Type B pancreatic cell (in vitro differentiated cells): ENCODE data around the gene NCCRP1. TPM values are rescaled to one million over a fixed set of nuclear protein-coding genes. Genes with fewer than 3 reads are reported as not detected.
A peak's percentile ranks its signal among the peaks of the same experiment; 100 is the strongest.

Experiments
- DNase-seq: peaks from one replicate; pipeline ENCODE4 v3.0.0; 2021; ENCODE audit warnings: mixed read lengths; ENCODE audit not compliant: unreplicated experiment; ENCODE audit errors: extremely low spot score
- H3K27ac Mint-ChIP-seq: 2 replicates; pipeline ENCODE4 v1.8.0; 2021; ENCODE audit warnings: mild to moderate bottlenecking, mixed read lengths
- H3K27me3 Mint-ChIP-seq: 2 replicates; pipeline ENCODE4 v1.8.0; 2021; ENCODE audit warnings: mixed read lengths
- H3K36me3 Mint-ChIP-seq: 2 replicates; pipeline ENCODE4 v1.8.0; 2021; ENCODE audit warnings: mixed read lengths
- H3K4me1 Mint-ChIP-seq: one replicate; pipeline ENCODE4 v1.8.0; 2021; ENCODE audit warnings: mixed read lengths; ENCODE audit not compliant: unreplicated experiment
- H3K4me3 Mint-ChIP-seq: 2 replicates; pipeline ENCODE4 v1.8.0; 2021; ENCODE audit warnings: mild to moderate bottlenecking, mixed read lengths
- H3K9me3 Mint-ChIP-seq: 2 replicates; pipeline ENCODE4 v1.8.0; 2021; ENCODE audit warnings: mixed read lengths
- total RNA-seq: library from RNA; stranded (reverse); gene quantifications from 2 replicates; pipeline ENCODE4 v1.2.1, GENCODE V29; 2021; ENCODE audit warnings: low replicate concordance
- TF ChIP-seq, protein P1 (sequence below): fragments of 200-600 bp; sonication (generic); conservative IDR thresholded peaks from 2 replicates; pipeline ENCODE4 v1.5.0; 2021; ENCODE audit warnings: antibody characterized with exemption, mild to moderate bottlenecking

Gene NCCRP1
- total RNA-seq, 1 donor from 2014 or later: 19.0 TPM

DNA sequence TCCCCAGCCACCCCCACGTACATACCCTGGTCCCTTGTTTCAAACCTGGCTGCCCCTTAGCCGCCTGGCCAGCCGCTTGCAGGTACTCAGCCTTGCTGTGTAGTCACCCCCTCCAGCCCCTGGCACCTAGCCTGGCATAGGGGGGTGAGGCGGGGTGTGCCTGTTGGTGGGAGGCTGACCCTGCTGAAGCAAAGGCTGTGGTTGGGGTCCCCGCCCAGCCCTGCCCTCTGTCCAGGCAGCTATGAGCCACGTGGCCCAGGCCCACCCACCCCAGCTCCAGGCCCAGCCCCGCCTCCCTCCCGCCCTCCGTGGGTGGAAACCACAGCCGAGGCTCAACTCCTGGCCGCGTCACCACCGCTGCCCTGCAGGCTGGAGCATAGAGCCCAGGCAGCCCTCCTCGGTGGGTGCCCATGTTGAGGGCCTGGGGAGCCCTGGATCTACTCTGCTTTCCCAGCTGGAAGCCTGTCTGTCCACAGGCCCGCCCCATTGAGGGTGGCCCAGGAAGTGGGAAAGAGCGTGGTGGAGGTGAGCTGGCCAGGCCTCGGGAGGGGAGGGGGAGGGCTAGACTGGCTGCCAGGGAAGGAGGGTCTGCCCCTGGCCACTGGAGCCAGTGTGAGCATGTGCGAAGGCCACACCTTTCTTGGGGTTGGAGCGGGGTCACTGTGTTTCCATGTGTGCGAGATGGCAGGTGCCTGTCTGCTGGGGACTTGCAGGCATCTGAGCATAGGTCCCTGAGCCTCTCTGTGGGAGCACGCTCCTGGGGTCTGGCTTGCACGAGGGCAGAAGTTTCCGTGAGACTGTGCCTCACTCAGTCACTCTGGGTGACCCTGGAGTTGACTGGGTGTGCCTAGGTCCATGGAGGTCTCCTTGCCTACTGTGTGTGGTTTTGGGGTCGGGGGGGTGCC lies 40.2 kb upstream of the NCCRP1 start:
- TF ChIP-seq, protein P1, sequence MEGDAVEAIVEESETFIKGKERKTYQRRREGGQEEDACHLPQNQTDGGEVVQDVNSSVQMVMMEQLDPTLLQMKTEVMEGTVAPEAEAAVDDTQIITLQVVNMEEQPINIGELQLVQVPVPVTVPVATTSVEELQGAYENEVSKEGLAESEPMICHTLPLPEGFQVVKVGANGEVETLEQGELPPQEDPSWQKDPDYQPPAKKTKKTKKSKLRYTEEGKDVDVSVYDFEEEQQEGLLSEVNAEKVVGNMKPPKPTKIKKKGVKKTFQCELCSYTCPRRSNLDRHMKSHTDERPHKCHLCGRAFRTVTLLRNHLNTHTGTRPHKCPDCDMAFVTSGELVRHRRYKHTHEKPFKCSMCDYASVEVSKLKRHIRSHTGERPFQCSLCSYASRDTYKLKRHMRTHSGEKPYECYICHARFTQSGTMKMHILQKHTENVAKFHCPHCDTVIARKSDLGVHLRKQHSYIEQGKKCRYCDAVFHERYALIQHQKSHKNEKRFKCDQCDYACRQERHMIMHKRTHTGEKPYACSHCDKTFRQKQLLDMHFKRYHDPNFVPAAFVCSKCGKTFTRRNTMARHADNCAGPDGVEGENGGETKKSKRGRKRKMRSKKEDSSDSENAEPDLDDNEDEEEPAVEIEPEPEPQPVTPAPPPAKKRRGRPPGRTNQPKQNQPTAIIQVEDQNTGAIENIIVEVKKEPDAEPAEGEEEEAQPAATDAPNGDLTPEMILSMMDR: no peak
- peak overlapping the region; percentile 30 for H3K4me3 Mint-ChIP-seq
- H3K27me3 Mint-ChIP-seq: no peaks in the 10 kb centered on the region
- H3K9me3 Mint-ChIP-seq: peaks cover 5% of the 10 kb centered on the region
- no peak for DNase-seq
- peaks cover 12% of the 10 kb centered on the region for H3K36me3 Mint-ChIP-seq
- H3K27ac Mint-ChIP-seq: peak overlapping the region; percentile 88
- H3K4me1 Mint-ChIP-seq: peaks cover 60% of the 10 kb centered on the region

DNA sequence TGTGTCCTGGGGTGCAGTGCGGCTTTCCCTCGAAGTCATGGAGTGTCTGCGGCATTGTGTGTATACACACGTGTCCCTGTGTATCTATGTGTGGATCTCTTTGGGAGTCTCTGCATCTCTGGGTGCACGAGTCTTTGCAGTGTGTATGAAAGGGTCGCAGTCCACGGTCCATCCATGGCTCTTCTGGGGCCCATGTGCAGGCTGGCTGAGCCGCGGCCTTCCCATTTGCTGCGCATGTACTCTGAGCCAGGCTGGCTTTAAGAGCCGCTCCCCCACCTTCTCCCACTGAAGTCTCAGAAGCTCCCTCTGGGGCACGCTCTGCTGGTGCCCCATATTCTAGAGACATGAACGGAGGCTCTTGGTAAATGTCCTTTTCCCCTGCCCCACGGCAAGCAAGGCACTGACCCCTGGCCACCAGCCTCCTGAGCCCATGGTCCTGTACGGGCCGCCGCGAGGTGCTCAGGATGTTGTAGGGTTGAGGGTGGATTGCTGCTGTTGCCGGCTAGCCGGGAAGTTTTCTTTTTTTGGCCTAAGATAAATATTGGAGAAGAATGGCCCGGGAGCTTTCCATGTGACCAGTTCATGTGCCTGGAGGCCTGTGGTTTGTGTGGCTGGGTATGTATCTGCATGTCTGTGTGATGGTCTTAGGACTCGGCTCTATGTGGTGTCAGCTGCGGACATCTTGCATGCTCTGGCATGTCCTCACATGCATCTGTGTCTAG lies 39.3 kb upstream of the NCCRP1 start:
- Mint-ChIP-seq H3K36me3 (peaks cover 8% of the 10 kb centered on the region), H3K27ac (peak overlapping the region; percentile 88), H3K9me3 (peaks cover 5% of the 10 kb centered on the region), H3K4me1 (peaks cover 58% of the 10 kb centered on the region), H3K27me3 (no peaks in the 10 kb centered on the region), H3K4me3 (peak overlapping the region; percentile 30)
- DNase-seq: no peak
- TF ChIP-seq, protein P1: no peak

DNA sequence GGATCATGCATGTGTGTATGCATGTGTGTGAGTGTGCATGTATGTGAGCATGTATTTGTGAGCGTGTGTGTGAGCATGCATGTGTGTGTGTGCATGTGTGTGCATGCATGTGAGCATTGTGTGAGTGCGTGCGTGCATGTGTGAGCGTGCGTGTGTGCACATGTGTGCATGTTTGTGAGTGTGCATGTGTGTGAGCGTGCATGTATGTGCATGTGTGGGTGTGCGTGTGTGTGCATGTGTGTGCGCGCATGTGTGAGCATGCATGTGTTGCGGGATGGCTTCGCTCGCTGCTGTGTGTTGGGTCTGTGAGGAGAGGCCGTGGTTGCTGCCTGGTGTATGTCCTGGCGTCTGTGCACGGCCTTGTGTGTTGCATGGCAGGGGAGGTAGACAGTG lies 38.8 kb upstream of the NCCRP1 start:
- TF ChIP-seq, protein P1: no peak
- Mint-ChIP-seq H3K9me3 (peaks cover 5% of the 10 kb centered on the region), H3K36me3 (peaks cover 7% of the 10 kb centered on the region), H3K4me3 (peak overlapping the region; percentile 30), H3K4me1 (peaks cover 60% of the 10 kb centered on the region), H3K27me3 (no peaks in the 10 kb centered on the region), H3K27ac (peak overlapping the region; percentile 30)
- DNase-seq: no peak

DNA sequence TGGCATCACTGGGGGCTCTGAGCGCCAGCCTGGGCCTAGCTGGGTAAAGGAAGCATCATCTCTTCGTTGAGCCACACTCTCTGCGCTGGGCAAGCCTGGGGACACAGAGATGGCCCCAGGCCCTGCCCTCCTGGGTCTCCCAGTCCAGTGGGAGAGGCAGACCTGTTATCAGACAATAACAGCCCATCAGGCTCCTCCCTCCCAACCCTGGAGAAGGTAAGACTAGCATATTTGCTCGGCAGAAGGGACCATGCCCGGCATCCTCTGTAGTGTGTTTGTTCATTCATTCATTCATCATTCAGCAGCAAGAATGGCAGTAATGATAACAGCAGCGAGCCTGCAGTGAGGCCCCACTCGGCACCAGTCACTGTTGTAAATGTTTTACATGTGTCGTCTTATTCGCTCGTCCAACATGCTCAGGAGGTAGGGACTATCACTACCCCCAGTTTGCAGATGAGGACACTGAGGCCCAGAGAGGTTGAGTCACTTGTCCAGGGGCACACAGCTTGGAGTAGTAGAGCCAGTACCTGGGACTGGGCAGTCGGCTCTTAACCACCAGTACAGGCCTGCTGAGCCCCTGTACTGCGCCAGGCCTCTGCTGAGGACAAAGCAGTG lies 38.0 kb upstream of the NCCRP1 start:
- no peak for DNase-seq
- H3K4me1 Mint-ChIP-seq: peaks cover 63% of the 10 kb centered on the region
- H3K36me3 Mint-ChIP-seq: peaks cover 7% of the 10 kb centered on the region
- no peaks in the 10 kb centered on the region for H3K27me3 Mint-ChIP-seq
- no peak overlapping the region for H3K4me3 Mint-ChIP-seq
- H3K9me3 Mint-ChIP-seq: peaks cover 5% of the 10 kb centered on the region
- TF ChIP-seq, protein P1: no peak
- peak overlapping the region; percentile 59 for H3K27ac Mint-ChIP-seq

DNA sequence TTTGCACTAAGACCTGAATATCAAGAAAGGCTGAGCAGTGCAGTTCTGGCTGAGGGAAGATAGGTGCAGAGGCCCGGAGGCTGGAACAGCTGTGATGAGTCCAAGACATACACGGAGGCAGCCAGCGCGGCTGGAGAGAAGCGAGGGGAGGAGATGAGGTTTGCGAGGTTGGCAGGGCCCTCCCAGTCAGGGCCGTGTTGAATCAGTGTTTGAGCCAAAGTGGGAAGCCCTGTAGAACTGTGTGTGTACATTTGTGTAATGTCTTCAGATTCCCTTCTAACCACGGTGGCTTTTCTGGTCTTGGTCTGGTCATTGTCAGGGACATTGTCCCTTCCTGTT lies 36.3 kb upstream of the NCCRP1 start:
- peak overlapping the region; percentile 60 for H3K4me3 Mint-ChIP-seq
- H3K4me1 Mint-ChIP-seq: peaks cover 53% of the 10 kb centered on the region
- H3K27ac Mint-ChIP-seq: peak overlapping the region; percentile 57
- TF ChIP-seq, protein P1: no peak
- no peaks in the 10 kb centered on the region for H3K9me3 Mint-ChIP-seq
- H3K36me3 Mint-ChIP-seq: no peaks in the 10 kb centered on the region
- no peaks in the 10 kb centered on the region for H3K27me3 Mint-ChIP-seq
- no peak for DNase-seq
